Central memory CD8-positive, alpha-beta T cell (primary cell): ENCODE data around the gene C12orf50.
"Not testable (repeated sequence)": the region's sequence is repeated elsewhere in the genome, so short reads cannot be mapped to it uniquely, and the experiment has no call there.

Source experiments
- ATAC-seq: fragments of 150-1000 bp; cut with Tn5 transposase; replicated peaks from 2 replicates; pipeline ENCODE4 v1.10.0; 2022; ENCODE audit warnings: mild to moderate bottlenecking, moderate FRiP score, moderate number of reproducible peaks; ENCODE audit not compliant: poor library complexity, severe bottlenecking; ENCODE audit errors: extremely low read depth
- DNase-seq, 2 donors: peaks; one replicate each; pipeline ENCODE4 v3.0.0; 2021; ENCODE audit warnings: low spot score in 2 of 2
- H3K27ac Mint-ChIP-seq: one replicate; pipeline ENCODE4 v1.8.0; 2022; ENCODE audit warnings: low read depth, mild to moderate bottlenecking, moderate library complexity, mixed read lengths
- H3K27me3 Mint-ChIP-seq: one replicate; pipeline ENCODE4 v1.8.0; 2022; ENCODE audit warnings: mixed read lengths
- H3K36me3 Mint-ChIP-seq: one replicate; pipeline ENCODE4 v1.8.0; 2022; ENCODE audit warnings: mild to moderate bottlenecking, moderate library complexity, mixed read lengths; ENCODE audit not compliant: insufficient read depth
- H3K4me1 Mint-ChIP-seq: one replicate; pipeline ENCODE4 v1.8.0; 2022; ENCODE audit warnings: mixed read lengths
- H3K4me3 Mint-ChIP-seq: one replicate; pipeline ENCODE4 v1.8.0; 2022; ENCODE audit warnings: mild to moderate bottlenecking, moderate library complexity, mixed read lengths
- H3K9me3 Mint-ChIP-seq: one replicate; pipeline ENCODE4 v1.8.0; 2022; ENCODE audit warnings: mixed read lengths

The C12orf50 gene

GRCh38 chr12:88035271-88035906 lies 6.2 kb upstream of the C12orf50 start:
- H3K4me3 Mint-ChIP-seq = peak overlapping the region; percentile 95
- H3K4me1 Mint-ChIP-seq = peaks cover 48% of the 10 kb centered on the region
- no peaks in the 10 kb centered on the region for H3K9me3 Mint-ChIP-seq
- peak; percentile 67 to 70 for DNase-seq
- ATAC-seq = peak; percentile 97
- H3K27me3 Mint-ChIP-seq = no peaks in the 10 kb centered on the region
- peak overlapping the region; percentile 92 for H3K27ac Mint-ChIP-seq
- peaks cover 10% of the 10 kb centered on the region for H3K36me3 Mint-ChIP-seq

- H3K27me3 Mint-ChIP-seq, ATAC-seq, H3K36me3 Mint-ChIP-seq, H3K9me3 Mint-ChIP-seq, DNase-seq, H3K27ac Mint-ChIP-seq, H3K4me3 Mint-ChIP-seq: not testable (repeated sequence)
- peaks cover 13% of the 10 kb centered on the region for H3K4me1 Mint-ChIP-seq
Observed at GRCh38 chr12:88031161-88031560, 2.0 kb upstream of the C12orf50 start.

DNA sequence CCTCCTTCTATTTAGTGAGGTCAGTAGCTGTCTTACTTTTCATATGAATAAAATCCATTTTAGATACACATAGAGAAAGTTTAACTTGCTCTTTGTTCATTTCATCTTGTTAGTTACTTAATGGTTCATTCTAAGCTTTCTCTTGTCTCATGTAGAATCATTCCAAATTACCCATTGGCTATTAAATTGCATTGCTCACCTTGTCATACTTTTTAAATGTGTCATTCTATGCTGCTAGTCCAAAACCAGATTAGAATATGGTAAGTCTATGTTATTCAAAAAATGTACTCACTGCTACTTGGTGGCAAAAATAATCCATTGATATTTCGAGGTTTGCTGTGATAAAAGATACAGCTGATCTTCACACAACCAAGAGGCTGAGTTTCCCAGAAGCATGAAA lies 3.0 kb downstream of the C12orf50 start:
- no peak overlapping the region for H3K27ac Mint-ChIP-seq
- no peaks in the 10 kb centered on the region for H3K4me1 Mint-ChIP-seq

DNA sequence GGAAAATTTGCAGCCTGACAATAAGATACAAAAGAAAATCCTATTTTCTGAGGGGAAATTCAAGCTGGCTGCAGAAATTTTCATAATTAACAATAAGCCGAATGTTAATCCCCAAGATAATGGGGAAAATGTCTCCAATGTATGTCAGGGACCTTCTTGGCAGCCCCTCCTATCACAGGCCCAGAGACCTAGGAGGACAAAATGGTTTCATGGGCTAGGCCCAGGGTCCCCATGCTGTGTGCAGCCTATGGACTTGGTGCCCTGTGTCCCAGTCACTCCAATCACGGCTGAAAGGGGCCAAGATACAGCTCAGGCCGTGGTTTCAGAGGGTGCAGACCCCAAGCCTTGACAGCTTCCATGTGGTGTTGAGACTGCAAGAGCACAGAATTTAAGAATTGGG lies 11.2 kb downstream of the C12orf50 start:
- Mint-ChIP-seq H3K27me3 (peaks cover 70% of the 10 kb centered on the region), H3K4me1 (no peaks in the 10 kb centered on the region), H3K36me3 (no peaks in the 10 kb centered on the region), H3K9me3 (no peaks in the 10 kb centered on the region), H3K4me3 (no peak overlapping the region), H3K27ac (no peak overlapping the region)
- ATAC-seq (no peak), DNase-seq (no peak)

More for the DNA sequence above, 3.0 kb downstream of the C12orf50 start:
- no peak overlapping the region for H3K4me3 Mint-ChIP-seq
- no peaks in the 10 kb centered on the region for H3K36me3 Mint-ChIP-seq
- ATAC-seq (no peak), DNase-seq (no peak)
- no peaks in the 10 kb centered on the region for H3K9me3 Mint-ChIP-seq
- peaks cover 10% of the 10 kb centered on the region for H3K27me3 Mint-ChIP-seq

- no peak overlapping the region for H3K4me3 Mint-ChIP-seq
- no peaks in the 10 kb centered on the region for H3K4me1 Mint-ChIP-seq
- no peaks in the 10 kb centered on the region for H3K9me3 Mint-ChIP-seq
- no peaks in the 10 kb centered on the region for H3K36me3 Mint-ChIP-seq
- ATAC-seq (no peak), DNase-seq (no peak)
- no peak overlapping the region for H3K27ac Mint-ChIP-seq
- peaks cover 70% of the 10 kb centered on the region for H3K27me3 Mint-ChIP-seq
Observed at GRCh38 chr12:88015825-88016224, 13.4 kb downstream of the C12orf50 start.

DNA sequence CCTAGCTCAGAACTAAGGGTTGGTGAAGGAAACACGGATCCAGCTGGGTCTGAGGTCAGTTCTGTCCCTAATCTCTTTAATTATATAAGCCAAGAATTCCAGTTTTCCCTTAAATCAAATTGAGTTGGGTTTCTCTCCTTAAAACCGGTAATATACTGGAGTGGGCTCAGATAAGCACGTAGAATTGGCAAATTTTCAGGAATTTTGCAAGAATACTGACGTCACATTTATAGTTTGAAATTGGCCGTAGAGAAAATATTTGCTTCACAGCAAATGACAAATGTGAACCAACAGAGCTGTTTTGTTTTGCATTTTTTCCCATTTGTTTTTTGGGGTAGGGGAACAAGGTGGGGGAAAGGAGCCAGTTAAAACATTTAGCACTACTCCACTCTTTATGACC lies 17.4 kb downstream of the C12orf50 start:
- H3K27me3 Mint-ChIP-seq = peaks cover 37% of the 10 kb centered on the region
- no peak for DNase-seq
- no peaks in the 10 kb centered on the region for H3K36me3 Mint-ChIP-seq

GRCh38 chr12:88006351-88006750 lies 22.9 kb downstream of the C12orf50 start:
- no peak for DNase-seq
- Mint-ChIP-seq H3K36me3 (no peaks in the 10 kb centered on the region), H3K27ac (no peak overlapping the region), H3K27me3 (peaks cover 7% of the 10 kb centered on the region), H3K4me1 (no peaks in the 10 kb centered on the region), H3K4me3 (no peak overlapping the region), H3K9me3 (no peaks in the 10 kb centered on the region)
- no peak for ATAC-seq

More for the DNA sequence above, 17.4 kb downstream of the C12orf50 start:
- no peak for ATAC-seq
- H3K9me3 Mint-ChIP-seq = no peaks in the 10 kb centered on the region
- no peak overlapping the region for H3K4me3 Mint-ChIP-seq
- no peaks in the 10 kb centered on the region for H3K4me1 Mint-ChIP-seq
- no peak overlapping the region for H3K27ac Mint-ChIP-seq

DNA sequence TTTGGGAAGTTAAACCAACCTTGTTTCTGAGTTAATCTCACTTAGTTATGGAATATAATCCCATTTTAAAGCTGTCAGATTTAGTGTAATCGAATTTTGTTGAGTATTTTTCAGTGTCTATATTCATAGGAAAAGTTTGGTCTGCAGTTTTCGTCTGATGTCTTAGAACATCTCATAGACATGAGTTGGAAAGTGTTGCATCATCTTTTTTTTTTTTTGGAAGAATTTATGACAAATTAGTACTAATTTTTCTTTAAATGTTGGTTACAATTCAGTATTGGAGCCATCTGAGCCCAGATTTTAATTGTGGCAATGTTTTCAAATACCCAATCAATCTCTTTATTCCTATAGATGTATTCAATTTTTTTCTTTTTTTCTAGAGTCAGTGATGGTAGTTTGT lies 27.9 kb downstream of the C12orf50 start:
- H3K27me3 Mint-ChIP-seq = peaks cover 20% of the 10 kb centered on the region
- no peaks in the 10 kb centered on the region for H3K36me3 Mint-ChIP-seq
- no peak for DNase-seq
- no peaks in the 10 kb centered on the region for H3K9me3 Mint-ChIP-seq
- no peak for ATAC-seq
- H3K4me1 Mint-ChIP-seq = no peaks in the 10 kb centered on the region
- H3K4me3 Mint-ChIP-seq = no peak overlapping the region
- H3K27ac Mint-ChIP-seq = no peak overlapping the region

DNA sequence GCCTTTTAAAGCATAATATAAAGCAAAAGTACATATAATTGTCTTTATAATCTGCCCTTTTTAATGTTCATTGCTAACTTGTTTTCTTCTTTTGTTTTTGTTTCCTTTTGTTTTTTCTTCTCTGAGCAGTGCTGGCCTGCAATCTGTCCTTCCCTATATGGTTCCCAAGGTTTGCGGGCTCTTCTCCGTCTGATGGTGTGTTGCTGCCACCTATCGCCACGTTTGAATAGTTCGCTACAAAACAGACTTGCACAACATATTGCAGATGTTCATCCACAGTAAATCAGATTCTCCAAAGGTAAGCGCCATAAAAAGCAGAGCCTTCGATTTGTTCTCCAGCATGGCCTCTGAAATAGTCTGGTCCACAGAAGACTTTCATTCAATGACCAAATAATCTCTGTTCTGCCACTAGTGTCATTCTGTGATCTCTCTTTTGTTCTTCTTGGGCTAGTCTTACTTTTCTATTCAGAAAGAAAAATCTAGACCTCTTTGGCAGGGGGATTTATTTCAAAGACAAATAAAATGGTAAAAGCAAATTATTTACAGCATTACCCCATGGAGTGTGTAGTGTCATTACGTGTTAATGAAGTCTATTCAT lies 33.5 kb downstream of the C12orf50 start:
- Mint-ChIP-seq H3K4me3 (no peak overlapping the region), H3K4me1 (peaks cover 5% of the 10 kb centered on the region)
- peak; percentile 65 for ATAC-seq

DNA sequence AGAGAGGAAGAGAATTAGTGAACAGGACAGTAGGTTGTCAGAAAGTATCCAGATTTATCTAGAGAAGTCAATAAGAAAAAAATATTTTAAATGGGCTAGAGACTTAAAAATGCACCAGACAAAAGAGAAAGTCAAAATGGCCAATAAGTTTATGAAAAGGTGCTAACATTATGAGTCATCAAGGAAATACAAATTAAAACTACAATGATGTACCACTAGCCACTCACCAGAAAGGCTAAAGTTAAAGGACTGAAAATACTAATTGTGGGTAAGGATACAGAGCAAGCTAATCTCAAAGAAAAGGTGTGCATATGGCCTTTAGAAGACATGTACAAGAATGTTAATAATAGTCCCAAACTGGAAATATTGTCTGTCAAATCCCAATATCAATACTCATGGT lies 37.7 kb downstream of the C12orf50 start:
- DNase-seq = no peak
- Mint-ChIP-seq H3K36me3 (no peaks in the 10 kb centered on the region), H3K9me3 (no peaks in the 10 kb centered on the region), H3K27me3 (peaks cover 29% of the 10 kb centered on the region), H3K4me3 (no peak overlapping the region), H3K4me1 (peaks cover 5% of the 10 kb centered on the region), H3K27ac (no peak overlapping the region)
- no peak for ATAC-seq

More for the DNA sequence above, 33.5 kb downstream of the C12orf50 start:
- Mint-ChIP-seq H3K27me3 (peaks cover 32% of the 10 kb centered on the region), H3K27ac (no peak overlapping the region), H3K9me3 (no peaks in the 10 kb centered on the region), H3K36me3 (no peaks in the 10 kb centered on the region)
- no peak for DNase-seq

- no peak overlapping the region for H3K4me3 Mint-ChIP-seq
- no peaks in the 10 kb centered on the region for H3K9me3 Mint-ChIP-seq
- H3K36me3 Mint-ChIP-seq = peaks cover 3% of the 10 kb centered on the region
- peaks cover 24% of the 10 kb centered on the region for H3K27me3 Mint-ChIP-seq
- DNase-seq = no peak
- ATAC-seq = no peak
- peaks cover 5% of the 10 kb centered on the region for H3K4me1 Mint-ChIP-seq
- no peak overlapping the region for H3K27ac Mint-ChIP-seq
Observed at GRCh38 chr12:87988534-87988933, 40.7 kb downstream of the C12orf50 start.

DNA sequence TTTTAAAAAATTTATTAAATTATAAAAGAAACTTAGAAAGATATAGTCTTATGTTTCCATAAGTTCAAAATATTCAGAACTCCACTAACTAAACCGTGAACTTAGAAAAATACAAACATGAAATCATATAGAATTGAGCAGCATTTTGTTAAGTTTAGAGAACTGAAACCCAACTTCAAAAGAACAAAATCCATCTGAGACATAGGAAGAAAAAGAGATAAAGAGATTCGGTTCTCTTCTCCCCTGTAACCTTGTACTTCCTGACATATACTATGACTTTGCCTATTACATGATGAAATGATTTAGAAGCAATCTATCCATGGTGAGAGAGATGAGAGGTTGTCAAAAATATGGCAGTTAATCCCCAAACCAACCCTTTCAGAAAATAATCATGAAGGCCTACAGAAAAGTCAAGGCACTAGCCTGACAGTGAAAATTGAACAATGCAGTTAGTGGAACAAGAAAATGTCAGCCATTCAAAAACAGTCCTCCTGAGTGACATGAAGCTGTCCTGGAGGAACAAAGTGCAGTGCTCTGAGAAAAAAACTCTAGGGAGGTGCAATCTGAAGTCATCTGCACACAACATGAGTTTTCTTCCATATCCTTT lies 44.0 kb downstream of the C12orf50 start:
- Mint-ChIP-seq H3K9me3 (no peaks in the 10 kb centered on the region), H3K36me3 (peaks cover 3% of the 10 kb centered on the region), H3K4me3 (no peak overlapping the region), H3K4me1 (no peaks in the 10 kb centered on the region), H3K27me3 (peaks cover 28% of the 10 kb centered on the region), H3K27ac (no peak overlapping the region)
- ATAC-seq = no peak
- DNase-seq = no peak

DNA sequence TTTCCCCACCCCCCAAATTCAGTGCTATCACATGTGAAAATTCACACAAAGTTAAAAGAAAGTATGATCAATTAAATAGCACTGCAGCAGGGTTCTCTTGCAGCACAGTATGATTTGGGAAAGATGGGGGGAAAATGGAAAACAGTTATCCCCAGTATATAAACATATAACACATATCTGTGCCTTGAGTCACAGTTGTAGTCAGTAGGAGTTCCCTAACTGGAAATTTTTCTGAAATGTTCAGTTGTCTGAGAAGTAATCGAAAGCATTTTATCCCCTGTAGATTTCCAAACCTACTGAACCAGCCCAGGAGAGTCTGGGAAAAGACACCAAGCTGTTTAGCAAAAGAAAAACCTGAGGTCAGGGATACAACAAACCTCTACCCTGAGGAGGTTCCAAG lies 47.0 kb downstream of the C12orf50 start:
- H3K36me3 Mint-ChIP-seq = peaks cover 3% of the 10 kb centered on the region
- no peak for DNase-seq
- no peak for ATAC-seq
- no peak overlapping the region for H3K27ac Mint-ChIP-seq
- H3K9me3 Mint-ChIP-seq = no peaks in the 10 kb centered on the region
- peaks cover 21% of the 10 kb centered on the region for H3K27me3 Mint-ChIP-seq
- H3K4me1 Mint-ChIP-seq = no peaks in the 10 kb centered on the region
- H3K4me3 Mint-ChIP-seq = no peak overlapping the region
